GM12892 (cell line): ENCODE measurements around the gene ZMYND12.

Source experiments
- DNase-seq: peaks from one replicate; pipeline ENCODE4 v3.0.0; 2011; ENCODE audit not compliant: insufficient read length
- FAIRE-seq: peaks from 2 replicates; lab custom pipeline; 2011; peaks lifted over from hg19 to GRCh38; lab: Jason Lieb, UNC
- POLR2A ChIP-seq: IDR thresholded peaks from 2 replicates; pipeline ENCODE4 v1.6.1; 2011; ENCODE audit warnings: low read depth, low read length, control low read depth
- POLR2AphosphoS5 ChIP-seq: IDR thresholded peaks from 2 replicates; pipeline ENCODE4 v1.6.1; 2011; ENCODE audit warnings: low read depth, low read length, control low read depth
- TAF1 ChIP-seq: IDR thresholded peaks from 2 replicates; pipeline ENCODE4 v1.6.1; 2011; ENCODE audit warnings: low read depth, mild to moderate bottlenecking, control low read depth, low read length, borderline replicate concordance

ZMYND12 gene

DNA sequence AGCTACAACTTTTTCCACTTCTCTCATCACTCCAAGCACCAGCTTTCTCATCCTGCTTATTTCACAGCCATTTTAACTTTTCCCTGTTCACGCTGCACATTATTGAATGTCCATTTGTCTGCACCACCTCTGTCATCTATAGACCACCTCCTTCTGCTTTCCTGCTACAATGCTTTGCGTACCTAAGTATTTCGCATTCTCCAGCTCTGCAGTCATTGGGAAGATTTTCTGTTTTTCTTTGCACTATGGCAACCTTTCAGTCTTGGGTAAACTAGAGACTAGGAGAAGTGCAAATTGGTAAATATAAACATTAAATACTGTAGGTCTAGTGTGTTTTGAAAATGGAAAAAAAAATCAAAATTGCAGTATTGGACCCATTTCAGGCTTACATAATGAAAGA, 8.1 kb upstream of the ZMYND12 start:
- no peak for DNase-seq
- FAIRE-seq = no peak
- TF ChIP-seq POLR2AphosphoS5 (no peak), POLR2A (no peak), TAF1 (no peak)

DNA sequence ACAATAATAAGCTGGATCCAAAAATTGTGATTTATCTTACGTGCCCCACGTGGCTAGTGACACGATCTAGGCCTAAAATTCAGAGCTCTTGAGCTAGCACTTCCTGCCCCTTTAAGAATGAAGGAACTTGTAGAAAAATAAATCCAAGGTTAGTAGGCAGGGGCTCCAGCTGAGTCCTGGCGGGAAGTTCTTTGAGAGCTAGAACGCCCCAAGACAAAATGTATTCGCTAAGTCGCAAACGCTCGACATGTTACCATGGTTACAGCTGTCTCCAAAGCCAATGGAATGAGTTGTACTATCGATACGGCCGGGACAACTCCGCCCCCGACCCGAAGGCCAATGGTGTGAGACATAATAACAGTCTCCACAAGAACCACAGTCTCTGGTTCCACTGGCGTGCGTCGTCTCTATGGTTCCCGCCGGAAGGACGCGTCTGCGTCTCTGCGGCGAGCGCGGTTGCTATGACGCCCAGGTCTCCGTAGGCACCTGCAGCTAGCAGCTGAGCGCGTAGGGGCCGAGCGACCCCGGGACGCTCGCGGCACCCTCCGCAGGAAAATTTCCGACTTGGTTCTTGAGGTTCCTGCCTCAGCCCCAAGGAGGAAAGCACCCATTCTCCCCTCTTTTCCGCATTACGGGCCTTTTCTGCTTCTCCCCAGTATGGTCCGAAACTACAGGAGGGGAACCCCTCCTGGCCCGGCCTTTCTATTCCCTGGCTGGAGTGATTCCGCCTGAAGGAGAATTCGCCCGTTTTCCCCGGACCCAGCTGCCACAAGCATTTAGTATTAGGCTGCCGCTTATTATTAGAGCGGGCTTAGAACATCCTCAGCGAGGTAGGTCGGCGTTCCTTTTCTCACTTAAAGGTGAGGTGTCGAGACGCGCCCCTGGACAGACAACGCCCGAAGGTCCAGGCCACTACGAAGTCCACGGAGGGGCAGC, 7.3 kb upstream of the ZMYND12 start, which contains the start of gene CCDC30:
TSS of gene CCDC30 (plus strand) at position 459 of the 936 bp plus-strand sequence. CDS start 17,266 bp downstream, outside the sequence.
- TF ChIP-seq POLR2AphosphoS5 (no peak), TAF1 (no peak), POLR2A (no peak; the same call in 1 of the 2 replicates)
- DNase-seq = peak; percentile 85
- FAIRE-seq = peak; percentile 100

DNA sequence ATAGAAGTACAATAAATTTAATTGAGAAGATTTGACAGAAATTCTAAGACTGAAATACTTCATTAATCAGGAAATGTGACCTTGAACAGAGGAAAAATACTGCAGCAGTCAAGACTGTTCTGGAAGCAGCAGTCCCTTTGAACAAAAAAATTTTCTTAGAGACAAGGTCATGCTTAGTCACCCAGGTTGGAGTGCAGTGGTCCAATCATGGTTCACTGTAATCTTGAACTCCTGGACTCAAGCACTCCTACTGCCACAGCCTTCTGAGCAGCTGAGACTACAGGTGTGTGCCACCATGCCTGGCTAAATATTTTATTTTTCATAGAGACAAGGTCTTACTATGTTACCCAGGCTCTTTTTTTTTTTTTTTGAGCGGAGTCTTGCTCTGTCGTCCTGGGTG, 5.4 kb upstream of the ZMYND12 start:
- DNase-seq = no peak
- no peak for TF ChIP-seq POLR2A
- no peak for TF ChIP-seq POLR2AphosphoS5
- no peak for TF ChIP-seq TAF1
- no peak for FAIRE-seq

DNA sequence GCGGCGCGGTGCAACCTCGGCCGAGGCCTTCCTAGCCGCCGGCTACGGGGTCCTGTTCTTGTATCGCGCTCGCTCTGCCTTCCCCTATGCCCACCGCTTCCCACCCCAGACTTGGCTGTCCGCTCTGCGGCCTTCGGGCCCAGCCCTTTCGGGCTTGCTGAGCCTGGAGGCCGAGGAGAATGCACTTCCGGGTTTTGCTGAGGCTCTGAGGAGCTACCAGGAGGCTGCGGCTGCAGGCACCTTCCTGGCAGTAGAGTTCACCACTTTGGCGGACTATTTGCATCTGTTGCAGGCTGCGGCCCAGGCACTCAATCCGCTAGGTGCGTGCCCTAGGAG, 900 bp upstream of the ZMYND12 start:
- FAIRE-seq (peak; percentile 76), DNase-seq (peak; percentile 65)
- TF ChIP-seq POLR2A (no peak), POLR2AphosphoS5 (peak; percentile 5)

DNA sequence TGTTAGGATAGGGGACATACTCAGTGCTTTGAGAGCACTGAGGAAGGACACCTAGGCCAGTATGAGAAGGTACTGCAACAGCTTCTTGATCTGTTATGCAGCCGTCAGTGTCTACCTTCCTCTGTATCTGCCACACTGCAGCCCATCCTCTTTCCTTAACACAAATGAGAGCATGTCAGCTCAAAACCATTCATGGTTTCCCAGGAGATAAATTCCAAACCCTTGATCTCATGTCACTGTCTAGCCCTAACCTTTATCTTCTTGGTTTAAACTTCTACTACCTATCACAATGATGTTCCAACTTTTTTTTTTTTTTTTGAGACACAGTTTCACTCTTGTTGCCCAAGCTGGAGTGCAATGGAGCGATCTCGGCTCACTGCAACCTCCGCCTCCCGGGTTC, 1.4 kb downstream of the ZMYND12 start:
- no peak for FAIRE-seq
- TF ChIP-seq TAF1 (no peak), POLR2AphosphoS5 (no peak), POLR2A (no peak)

DNA sequence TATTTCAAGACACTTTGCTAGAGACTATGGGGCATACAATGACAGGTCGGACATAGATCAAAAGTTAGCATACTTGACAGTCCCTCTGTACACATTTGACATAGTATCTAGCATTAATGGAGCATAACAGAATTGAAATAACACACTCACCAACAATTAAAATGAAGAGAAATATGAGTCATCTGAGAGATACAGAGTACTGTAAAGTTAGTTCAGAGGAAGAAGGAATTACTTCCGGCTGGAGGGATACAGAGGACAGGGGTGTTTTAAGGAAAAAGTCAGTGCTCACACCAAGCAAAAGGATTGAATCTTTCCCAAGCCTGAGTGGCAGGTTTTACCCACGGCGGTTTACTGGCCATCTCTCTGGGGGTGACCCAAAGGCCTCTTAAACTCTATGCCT, 2.4 kb downstream of the ZMYND12 start:
- FAIRE-seq = no peak

More for the DNA sequence above, 1.4 kb downstream of the ZMYND12 start:
- no peak for DNase-seq

DNA sequence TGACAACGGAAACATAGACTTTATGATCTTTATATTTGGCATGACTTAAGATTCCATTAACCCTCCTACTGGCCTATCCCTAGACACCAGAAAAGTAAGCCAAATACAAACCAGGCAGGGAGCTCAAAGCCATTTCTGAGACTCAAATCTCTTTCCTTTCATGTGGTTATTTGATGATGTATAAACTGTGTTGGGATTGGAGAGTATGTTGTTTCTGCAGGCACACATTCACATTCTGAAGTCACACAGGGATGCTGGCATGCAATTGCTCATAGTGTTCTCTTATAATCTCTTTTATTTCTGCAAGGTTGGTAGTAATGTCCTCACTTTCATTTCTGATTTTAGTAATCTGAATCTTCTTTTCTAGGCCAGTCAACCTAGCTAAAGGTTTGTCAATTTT, 5.8 kb downstream of the ZMYND12 start:
- no peak for FAIRE-seq
- no peak for TF ChIP-seq POLR2A
- no peak for TF ChIP-seq POLR2AphosphoS5
- no peak for TF ChIP-seq TAF1
- no peak for DNase-seq

More for the DNA sequence above, 2.4 kb downstream of the ZMYND12 start:
- no peak for DNase-seq
- no peak for TF ChIP-seq TAF1
- no peak for TF ChIP-seq POLR2A
- no peak for TF ChIP-seq POLR2AphosphoS5

DNA sequence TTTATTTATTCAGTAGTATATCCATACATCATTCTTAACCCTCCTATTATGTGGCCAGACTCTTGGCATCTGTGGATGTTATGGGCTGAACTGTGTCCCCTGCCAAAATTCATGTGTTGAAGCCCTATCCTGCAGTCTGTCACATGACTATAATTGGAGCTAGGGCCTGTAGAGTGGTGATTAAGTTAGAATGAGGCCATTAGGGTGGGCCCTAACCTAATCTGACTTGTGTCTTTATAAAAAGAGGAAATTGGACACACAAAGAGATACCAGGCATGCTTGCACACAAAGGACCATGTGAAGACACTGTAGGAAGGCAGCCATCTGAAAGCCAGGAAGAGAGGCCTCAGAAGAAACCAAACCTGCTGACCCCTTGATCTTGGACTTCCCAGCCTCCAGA, 6.6 kb downstream of the ZMYND12 start:
- TF ChIP-seq TAF1 (no peak), POLR2AphosphoS5 (no peak), POLR2A (no peak)
- no peak for FAIRE-seq
- DNase-seq = no peak

DNA sequence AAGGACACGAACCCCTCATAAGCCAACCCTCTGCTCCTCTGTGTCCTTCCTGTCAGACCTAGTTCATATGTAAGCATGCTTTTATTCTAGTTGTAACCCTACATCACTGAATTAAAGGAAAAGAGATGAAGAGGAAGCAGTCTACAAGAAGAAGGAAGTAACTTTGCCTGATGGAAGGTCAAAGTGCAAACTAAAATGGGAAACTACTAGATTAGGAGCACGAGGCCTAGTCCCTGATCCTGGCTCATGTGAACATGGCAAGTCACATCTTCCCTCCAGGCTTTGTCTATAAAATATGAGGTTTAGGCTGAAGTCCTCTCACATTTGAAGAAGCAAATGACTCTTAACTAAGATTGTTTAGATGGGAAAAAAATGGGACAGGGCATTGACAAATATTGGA, 13.2 kb downstream of the ZMYND12 start:
- FAIRE-seq (no peak), DNase-seq (no peak)
- TF ChIP-seq TAF1 = no peak
- no peak for TF ChIP-seq POLR2A
- TF ChIP-seq POLR2AphosphoS5 = no peak

DNA sequence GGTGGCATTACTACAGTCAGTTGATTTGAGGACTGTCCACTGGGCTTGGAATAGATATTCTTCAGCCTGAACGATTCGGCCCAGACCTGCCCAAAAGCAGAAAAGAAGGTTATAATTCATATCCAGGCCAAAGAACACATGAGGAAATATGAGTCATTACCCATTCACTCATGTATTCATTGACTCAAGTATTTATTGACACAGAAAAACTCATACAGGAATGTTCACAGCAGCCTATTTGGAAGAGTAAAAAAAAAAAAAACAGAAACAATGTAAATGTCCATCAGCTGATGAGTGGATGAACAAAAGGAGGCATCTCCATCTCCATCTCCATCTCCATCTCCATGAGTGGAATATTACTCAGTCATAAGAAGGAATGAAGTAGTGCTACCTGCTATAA, 15.9 kb downstream of the ZMYND12 start:
- TF ChIP-seq POLR2AphosphoS5 (no peak), TAF1 (no peak), POLR2A (no peak)
- DNase-seq (no peak), FAIRE-seq (no peak)

DNA sequence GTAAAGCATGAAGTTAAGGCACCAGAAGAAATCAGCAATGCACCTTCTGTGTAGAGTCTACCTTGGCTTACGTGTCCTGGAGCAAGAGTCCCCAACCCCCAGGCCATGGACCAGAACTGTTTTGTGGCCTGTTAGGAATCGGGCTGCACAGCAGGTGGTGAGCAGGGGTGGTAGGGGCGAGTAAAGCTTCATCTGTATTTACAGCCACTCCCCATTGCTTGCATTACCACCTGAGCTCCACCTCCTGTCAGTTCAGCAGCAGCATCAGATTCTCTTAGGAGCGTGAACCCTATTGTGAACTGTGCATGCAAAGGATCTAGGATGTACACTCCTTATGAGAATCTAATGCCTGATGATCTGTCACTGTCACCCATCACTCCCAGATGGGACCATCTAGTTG, 21.5 kb downstream of the ZMYND12 start:
- FAIRE-seq = no peak
- TF ChIP-seq POLR2AphosphoS5 = no peak
- DNase-seq = no peak

DNA sequence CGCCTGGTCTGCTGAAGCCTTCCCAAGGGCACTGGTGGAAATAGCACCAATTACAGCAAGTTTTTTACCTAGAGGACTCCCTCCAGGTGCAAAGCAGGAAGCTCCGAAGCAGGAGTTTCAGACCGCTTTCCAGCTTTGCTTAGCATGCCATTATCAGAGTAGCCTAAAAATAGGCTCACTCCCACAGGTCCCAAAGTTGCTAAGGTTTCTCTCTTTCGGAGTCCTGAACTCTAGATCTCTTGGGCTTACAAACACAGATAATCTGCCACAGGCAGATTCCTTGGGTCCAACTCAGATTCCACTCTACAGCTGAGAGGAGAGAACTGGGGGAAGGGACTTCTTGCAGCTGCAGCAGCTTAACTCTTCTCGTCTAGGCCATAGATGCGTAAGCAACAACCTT, 22.5 kb downstream of the ZMYND12 start:
- TF ChIP-seq TAF1 (no peak), POLR2AphosphoS5 (no peak), POLR2A (no peak)

DNA sequence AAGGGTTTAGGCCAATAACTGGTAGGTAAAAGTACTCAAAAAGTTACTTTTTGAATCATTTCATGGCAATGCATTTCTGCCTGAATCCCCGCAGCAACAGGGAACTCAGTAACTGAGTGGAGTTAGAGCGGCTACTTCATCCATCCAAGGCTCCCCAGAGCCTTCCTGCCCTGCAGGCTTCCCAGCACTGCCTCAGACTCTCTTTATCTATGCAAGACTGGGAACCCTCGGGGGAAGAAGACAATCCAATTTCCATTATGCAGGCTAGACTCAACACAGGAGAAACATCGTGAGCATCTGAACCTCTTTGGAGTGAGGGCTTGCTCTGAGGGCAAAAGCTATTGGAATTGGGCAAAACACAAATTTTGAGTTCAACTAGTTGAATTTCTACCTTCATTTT, 23.1 kb downstream of the ZMYND12 start:
- TF ChIP-seq TAF1 = no peak
- no peak for DNase-seq
- FAIRE-seq = no peak

More for the DNA sequence above, 22.5 kb downstream of the ZMYND12 start:
- FAIRE-seq (no peak), DNase-seq (no peak)
